GM18526 (cell line): Measurements from ENCODE around the gene ZFP64.

Experiments
- POLR2A ChIP-seq: IDR thresholded peaks from 3 replicates; pipeline ENCODE4 v1.6.1; 2011; ENCODE audit not compliant: insufficient read length; ENCODE audit errors: extremely low read depth

Gene ZFP64

DNA sequence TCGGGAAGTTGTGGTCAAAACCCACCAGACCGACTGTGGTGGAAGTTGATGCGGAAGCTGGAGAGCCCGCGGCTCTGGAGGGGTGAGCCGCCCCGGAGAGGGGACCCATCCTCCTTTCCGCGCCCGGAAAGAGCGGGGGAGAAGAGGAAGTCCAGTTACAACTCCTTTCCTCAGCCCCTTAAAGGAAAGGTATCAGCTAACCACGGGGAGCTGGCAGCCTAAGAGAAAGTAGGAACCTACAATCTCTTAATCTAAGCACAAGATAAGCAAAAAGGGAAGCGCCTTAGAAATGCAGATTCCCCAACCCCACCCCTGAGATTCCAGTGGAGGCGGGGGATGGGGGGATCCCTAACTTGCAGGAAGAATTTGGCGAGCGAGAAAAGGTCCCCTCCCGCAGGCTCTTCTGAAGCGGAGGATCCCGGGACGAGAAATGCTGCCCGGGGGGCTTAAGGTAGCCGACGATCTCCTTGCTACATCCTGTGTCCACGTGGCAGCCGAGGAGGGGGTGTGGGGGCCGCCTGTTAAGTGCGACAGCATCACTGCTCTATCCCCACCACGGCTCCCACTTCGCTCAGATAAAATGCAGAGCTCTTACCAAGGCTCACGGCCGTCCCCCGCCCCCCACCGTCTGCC lies 87.5 kb downstream of the ZFP64 start:
- TF ChIP-seq POLR2A, result no peak

DNA sequence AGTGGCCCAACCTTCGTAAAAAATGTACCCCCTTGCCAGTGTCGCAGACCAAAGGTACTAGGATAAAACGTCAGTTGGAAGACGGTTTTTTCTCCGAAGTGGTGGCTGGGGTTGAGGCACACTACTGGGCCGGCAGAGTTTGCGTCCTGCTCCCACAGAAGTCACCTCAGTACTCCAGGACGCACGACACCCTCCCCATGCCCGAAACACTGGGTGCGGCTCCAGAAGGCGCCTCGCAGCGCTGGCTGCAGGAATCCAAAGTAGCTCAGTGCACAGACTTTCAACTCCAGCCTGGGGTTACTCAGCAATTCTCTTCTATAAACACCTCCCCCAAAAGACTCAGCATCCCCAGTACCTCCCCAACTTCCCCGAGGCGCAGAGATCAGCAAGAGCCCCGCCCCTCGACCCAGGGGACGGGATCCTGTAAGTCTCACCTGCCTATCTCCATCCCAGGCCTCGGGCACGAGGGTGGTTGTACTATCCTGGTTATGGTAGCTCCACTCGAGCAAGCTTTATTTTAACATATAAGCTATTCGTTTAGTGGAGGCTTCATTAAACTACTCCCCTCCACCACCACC lies 88.2 kb downstream of the ZFP64 start:
- no peak for TF ChIP-seq POLR2A

DNA sequence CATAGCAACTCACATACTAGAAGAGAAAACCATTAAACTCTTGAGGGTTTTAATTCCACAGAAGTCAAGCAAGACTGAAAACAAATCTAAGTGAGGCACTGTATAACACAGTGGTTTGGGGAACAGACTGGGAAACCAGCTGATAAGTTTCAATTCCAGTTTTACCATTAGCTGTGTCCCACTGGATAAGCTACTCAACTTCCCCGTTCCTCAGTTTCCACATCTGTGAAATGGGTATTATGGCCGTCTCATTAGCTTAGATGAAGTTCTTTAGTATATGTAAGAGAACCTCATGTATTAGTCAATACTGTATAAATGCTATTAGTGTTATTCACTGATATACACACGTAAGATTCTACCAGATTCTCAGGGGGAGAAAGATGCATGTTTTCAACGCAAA lies 89.0 kb downstream of the ZFP64 start:
- TF ChIP-seq POLR2A, result no peak

DNA sequence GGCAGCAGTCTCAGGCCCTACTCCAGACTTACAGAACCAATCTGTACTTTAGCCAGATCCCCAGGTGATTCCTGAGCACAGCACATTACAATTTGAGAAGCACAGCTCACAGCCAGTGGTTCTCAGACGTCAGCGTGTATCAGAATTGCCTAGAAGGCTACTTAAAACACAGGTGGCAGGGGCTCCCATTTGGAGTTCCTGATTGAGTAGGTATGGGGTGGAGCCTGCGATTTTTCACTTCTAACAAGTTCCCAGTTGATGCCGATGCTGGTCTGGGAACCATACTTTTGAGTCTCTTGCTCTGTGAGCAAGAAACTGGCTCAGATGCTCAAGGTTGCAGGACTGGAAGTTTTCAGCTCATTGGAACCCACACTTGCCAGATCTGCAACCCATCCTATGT lies 89.5 kb downstream of the ZFP64 start:
- no peak for TF ChIP-seq POLR2A
